Tibial artery (tissue), 4 donors: ENCODE results near the gene TMEM107.

ENCODE experiments used
- DNase-seq, 2 donors: peaks; one replicate each; pipeline ENCODE4 v3.0.0-alpha.2; 2019
- H3K27ac ChIP-seq, 2 donors: fragments of 200-600 bp; sonication (generic) in 1 of 2; 1 replicate in 1 of 2; 2 replicates in 1 of 2; pipeline ENCODE4 v1.5.1; 2018 to 2019; ENCODE audit warnings: mild to moderate bottlenecking in 1 of 2
- H3K27me3 ChIP-seq, 2 donors: fragments of 200-600 bp; sonication (generic) in 1 of 2; one replicate each; pipeline versions ENCODE4 v1.5.1 to v1.6.0; 2016 to 2019
- H3K36me3 ChIP-seq, 3 donors: fragments of 200-600 bp; sonication (generic) in 2 of 3; one replicate each; pipeline ENCODE4 v1.5.1; 2016 to 2019; ENCODE audit warnings: mild to moderate bottlenecking in 2 of 3
- H3K4me1 ChIP-seq, 4 donors: fragments of 200-600 bp; sonication (generic) in 2 of 4; 1 replicate in 3 of 4; 2 replicates in 1 of 4; pipeline ENCODE4 v1.5.1; 2016 to 2019
- H3K4me3 ChIP-seq, 2 donors: fragments of 200-600 bp; sonication (generic) in 1 of 2; 1 replicate in 1 of 2; 2 replicates in 1 of 2; pipeline ENCODE4 v1.5.1; 2018 to 2019; ENCODE audit warnings: mild to moderate bottlenecking in 2 of 2
- H3K9me3 ChIP-seq, 3 donors: fragments of 200-600 bp; sonication (generic) in 1 of 3; one replicate each; pipeline ENCODE4 v1.5.1; 2016 to 2019
- intact Hi-C: fragments of 100-400 bp; cut with DNase I; formaldehyde crosslinking; loops from one replicate; pipeline ENCODE4 v1.15.0; 2023; ENCODE audit warnings: low total_unique reads
- TF ChIP-seq, protein P1 (sequence below), 2 experiments: fragments of 200-600 bp in 1 of 2; fragments of 450-650 bp in 1 of 2; IDR thresholded peaks; one replicate each; pipeline ENCODE4 v1.5.1; 2017 to 2019; ENCODE audit warnings: antibody characterized with exemption in 2 of 2, mild to moderate bottlenecking in 1 of 2, moderate library complexity in 1 of 2

Gene TMEM107

DNA sequence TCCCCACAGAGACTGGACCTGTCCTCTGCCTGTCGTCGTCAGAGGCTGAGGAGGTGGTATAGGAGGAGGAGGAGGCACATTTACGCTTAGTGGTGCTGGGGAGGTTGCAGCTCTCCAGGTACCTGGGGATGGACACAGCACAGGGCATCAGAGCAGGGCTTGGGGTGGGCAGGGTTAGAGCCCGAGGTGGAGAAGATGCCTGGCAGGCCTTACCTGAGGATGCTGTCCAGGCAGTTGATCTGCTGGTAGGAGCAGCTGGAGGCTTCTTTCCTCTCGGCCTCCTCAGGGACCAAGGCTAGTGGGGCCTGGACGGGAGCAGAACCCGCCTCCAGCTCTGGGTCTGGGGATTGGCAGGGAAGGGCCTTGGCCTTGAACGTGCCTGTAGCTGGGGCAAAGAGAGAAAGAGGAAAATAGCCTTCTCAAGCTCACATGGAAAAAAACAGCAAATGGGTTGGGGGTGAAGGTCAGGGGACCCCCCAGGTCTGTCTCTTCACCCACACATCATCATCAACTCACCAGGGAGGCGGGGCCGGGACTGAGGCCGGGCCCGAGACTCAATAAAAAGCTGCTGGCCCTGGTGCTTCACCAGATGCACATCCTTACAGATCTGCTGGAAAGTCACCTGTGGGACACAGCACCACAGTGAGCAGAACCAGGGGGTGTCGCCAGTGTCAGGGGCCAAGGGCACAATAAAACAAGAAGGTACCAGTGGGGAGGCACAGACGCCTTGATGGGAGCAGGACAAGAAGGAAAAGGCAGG is 29.6 kb downstream of the TMEM107 start:
- no peak overlapping the region for H3K4me3 ChIP-seq
- no peaks in the 10 kb centered on the region for H3K27me3 ChIP-seq
- intact Hi-C loops: no loop called here
- TF ChIP-seq, protein P1, sequence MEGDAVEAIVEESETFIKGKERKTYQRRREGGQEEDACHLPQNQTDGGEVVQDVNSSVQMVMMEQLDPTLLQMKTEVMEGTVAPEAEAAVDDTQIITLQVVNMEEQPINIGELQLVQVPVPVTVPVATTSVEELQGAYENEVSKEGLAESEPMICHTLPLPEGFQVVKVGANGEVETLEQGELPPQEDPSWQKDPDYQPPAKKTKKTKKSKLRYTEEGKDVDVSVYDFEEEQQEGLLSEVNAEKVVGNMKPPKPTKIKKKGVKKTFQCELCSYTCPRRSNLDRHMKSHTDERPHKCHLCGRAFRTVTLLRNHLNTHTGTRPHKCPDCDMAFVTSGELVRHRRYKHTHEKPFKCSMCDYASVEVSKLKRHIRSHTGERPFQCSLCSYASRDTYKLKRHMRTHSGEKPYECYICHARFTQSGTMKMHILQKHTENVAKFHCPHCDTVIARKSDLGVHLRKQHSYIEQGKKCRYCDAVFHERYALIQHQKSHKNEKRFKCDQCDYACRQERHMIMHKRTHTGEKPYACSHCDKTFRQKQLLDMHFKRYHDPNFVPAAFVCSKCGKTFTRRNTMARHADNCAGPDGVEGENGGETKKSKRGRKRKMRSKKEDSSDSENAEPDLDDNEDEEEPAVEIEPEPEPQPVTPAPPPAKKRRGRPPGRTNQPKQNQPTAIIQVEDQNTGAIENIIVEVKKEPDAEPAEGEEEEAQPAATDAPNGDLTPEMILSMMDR (IDR thresholded peaks at IDR 0.05): no peak
- no peaks in the 10 kb centered on the region for H3K9me3 ChIP-seq
- peak in 1 of 2 donors; percentile 20 for DNase-seq
- H3K27ac ChIP-seq: peak overlapping the region; percentile 99 to 100
- peaks cover 0 to 68% (median 42%) of the 10 kb centered on the region in 4 donors for H3K4me1 ChIP-seq
- peaks cover 92 to 95% (median 95%) of the 10 kb centered on the region in 3 donors for H3K36me3 ChIP-seq

DNA sequence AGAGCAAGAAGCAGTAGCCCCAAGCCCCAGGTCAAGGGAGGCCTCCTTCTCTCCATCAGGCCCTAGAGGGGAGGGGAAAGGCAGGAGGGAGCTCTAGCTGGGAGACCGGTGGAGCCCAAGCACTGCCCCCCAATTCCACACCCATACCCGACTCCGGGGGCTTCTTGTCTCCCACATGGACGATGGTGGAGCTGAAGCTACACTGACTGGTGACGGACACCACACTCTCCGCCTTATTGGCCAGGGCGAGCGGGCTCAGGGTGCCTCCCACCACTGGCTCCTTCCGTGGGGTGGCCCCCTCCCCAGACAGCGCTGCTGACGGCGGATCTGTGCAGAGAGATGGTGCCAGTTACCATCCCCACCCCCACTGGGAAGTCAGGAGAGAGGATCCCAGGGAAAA is 30.4 kb downstream of the TMEM107 start:
- H3K4me3 ChIP-seq: no peak overlapping the region
- no peaks in the 10 kb centered on the region for H3K9me3 ChIP-seq
- no peak for DNase-seq
- TF ChIP-seq, protein P1 (IDR thresholded peaks at IDR 0.05): no peak
- peak overlapping the region; percentile 99 to 100 for H3K27ac ChIP-seq
- H3K36me3 ChIP-seq: peaks cover 100% of the 10 kb centered on the region in 3 donors
- peaks cover 0 to 71% (median 41%) of the 10 kb centered on the region in 4 donors for H3K4me1 ChIP-seq
- intact Hi-C loops: no loop called here
- H3K27me3 ChIP-seq: no peaks in the 10 kb centered on the region

DNA sequence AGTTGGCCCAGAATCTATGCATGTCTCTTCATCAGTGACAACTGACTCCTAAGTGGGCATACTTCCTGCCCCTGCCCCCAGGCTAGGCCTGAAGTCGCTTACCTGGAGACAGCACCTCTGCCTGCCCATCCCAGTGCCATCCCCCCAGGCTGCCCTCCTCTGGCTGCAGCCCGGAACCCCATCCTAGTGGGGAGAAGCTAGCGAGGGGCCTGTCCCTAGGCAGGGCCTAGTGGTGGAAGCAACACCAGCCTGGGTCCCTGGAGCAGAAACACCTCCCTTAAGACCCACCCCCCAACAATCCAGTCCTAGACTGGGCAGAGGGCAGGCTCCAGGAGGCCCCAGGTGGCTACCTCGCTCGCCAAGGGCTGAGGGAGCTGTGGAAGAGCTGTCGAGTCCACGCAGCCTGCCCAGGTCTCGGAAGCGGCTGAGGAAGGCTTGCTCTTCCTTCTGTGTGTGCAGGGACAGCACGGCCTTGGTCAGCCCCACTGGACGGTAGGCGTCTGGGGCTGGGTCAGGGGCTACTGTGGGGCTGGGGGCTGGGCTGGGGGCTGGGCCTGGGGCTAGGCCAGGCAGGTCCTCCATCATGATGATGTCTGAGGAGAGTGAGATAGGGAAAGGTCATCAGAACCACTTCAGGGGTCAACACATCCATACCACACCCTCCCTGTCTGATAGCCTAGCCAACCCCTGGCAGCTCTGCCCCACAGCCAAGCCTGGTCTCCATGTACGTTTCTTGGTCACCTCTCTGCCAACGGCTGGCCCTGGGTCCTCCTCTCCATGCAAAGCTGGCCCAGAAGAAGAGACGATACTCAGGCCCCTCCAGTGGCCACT is 31.6 kb downstream of the TMEM107 start:
- TF ChIP-seq, protein P1 (IDR thresholded peaks at IDR 0.05): no peak
- DNase-seq: no peak
- Histone ChIP-seq H3K4me3 (no peak overlapping the region), H3K36me3 (peaks cover 100% of the 10 kb centered on the region in 3 donors), H3K27me3 (no peaks in the 10 kb centered on the region), H3K4me1 (peaks cover 0 to 71% (median 33%) of the 10 kb centered on the region in 4 donors), H3K27ac (peak overlapping the region; percentile 99 to 100), H3K9me3 (no peaks in the 10 kb centered on the region)
- intact Hi-C loops: no loop called here

DNA sequence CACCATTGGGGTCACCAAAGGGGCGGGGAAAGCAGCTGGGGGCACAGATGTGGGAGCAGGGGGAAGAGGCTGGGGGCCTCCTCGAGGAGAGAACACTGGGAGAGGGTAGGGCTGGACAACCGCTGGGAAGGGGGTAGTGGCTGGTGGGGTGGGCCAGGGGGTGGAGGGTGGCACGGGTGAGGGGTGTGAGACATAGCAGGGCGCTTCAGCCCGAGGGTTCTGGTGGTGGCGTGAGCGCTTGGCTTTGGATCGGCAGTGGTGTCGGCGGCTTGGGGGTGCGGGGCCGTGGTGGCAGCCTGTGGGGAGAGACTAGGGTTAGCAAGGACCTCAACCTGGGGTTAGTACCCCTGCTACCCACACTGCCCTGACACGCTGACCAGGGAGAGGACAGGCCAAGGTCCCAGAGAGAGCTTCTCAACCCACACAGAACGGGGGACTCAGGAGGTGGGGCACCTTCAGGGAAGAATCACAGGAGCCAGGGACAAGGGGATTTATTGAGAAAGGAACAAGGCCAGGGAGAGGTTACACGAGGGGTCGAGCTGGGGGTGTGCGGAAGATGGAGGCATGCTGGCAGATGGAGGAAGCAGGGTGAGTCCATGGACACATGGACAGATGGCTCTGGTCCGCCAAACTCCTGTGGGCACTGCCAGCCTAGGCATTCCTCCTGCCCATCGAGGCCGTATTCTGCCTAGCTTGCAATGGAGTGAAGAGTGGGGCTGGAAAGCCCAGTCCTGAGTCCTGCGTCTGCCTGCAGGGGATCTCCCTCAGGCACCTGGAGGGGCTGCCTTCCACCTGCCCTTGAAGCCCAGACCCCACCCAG is 32.4 kb downstream of the TMEM107 start:
- H3K27ac ChIP-seq: peak overlapping the region; percentile 29 to 100
- H3K9me3 ChIP-seq: no peaks in the 10 kb centered on the region
- DNase-seq: peak in 1 of 2 donors; percentile 24
- H3K4me3 ChIP-seq: no peak overlapping the region
- TF ChIP-seq, protein P1 (IDR thresholded peaks at IDR 0.05): no peak
- peaks cover 94 to 97% (median 95%) of the 10 kb centered on the region in 3 donors for H3K36me3 ChIP-seq
- no peaks in the 10 kb centered on the region for H3K27me3 ChIP-seq
- peaks cover 0 to 71% (median 30%) of the 10 kb centered on the region in 4 donors for H3K4me1 ChIP-seq
- intact Hi-C loops: no loop called here

DNA sequence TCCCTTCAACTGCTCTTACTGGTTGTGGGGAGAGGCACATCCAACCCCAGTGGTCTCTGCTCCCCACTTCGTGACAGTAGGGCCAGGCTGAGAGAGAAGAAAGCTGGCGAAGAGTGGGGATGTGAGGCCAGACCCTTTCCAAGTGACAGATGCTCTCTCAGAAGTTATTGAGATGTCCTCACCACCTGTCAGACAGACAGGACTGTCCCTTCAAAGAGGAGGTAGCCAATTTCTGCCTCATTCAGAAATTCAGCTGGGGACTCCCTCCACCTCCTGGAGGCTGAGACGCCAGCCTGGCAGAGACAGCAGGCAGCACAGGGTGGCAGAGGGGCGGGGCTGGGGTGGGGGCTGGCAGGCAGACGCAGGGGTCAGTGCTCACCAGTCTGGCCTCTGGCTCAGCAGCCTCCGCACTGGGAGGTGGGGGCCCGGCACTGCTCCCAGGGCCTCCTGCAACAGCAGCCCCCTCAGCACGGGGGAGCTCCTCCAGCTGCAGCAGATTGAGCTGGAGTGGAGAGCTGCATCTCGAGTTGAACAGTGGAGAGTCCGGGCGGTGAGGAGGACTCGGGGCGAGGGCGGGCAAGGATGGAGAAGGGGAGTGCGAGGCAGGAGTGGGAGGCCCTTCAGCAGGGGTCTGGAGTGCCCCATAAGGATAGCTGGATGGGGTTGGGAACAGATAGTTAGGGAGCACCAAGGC is 33.1 kb downstream of the TMEM107 start:
- H3K27me3 ChIP-seq: no peaks in the 10 kb centered on the region
- peak overlapping the region; percentile 29 to 100 for H3K27ac ChIP-seq
- intact Hi-C loops: no loop called here
- TF ChIP-seq, protein P1 (IDR thresholded peaks at IDR 0.05): no peak
- H3K9me3 ChIP-seq: no peaks in the 10 kb centered on the region
- no peak for DNase-seq
- H3K4me3 ChIP-seq: no peak overlapping the region
- H3K4me1 ChIP-seq: peaks cover 0 to 69% (median 35%) of the 10 kb centered on the region in 4 donors
- peaks cover 87 to 89% (median 88%) of the 10 kb centered on the region in 3 donors for H3K36me3 ChIP-seq
